Activated CD8-positive, alpha-beta memory T cell treated with anti-CD3 and anti-CD28 coated beads, Interleukin-2, amount 50 U/mL, for 48 hours (primary cell): ENCODE measurements around the gene HOXC13.

ENCODE experiments used
- DNase-seq: peaks from one replicate; pipeline ENCODE4 v3.0.0-alpha.2; 2020

Gene HOXC13

GRCh38 chr12:53955036-53955775 is 16.6 kb downstream of the HOXC13 start:
- DNase-seq = no peak

- DNase-seq = no peak
Measured at GRCh38 chr12:53955776-53956250, 17.2 kb downstream of the HOXC13 start.

GRCh38 chr12:53956251-53956887 is 17.7 kb downstream of the HOXC13 start:
- DNase-seq = no peak

GRCh38 chr12:53956914-53957536 is 18.4 kb downstream of the HOXC13 start:
- no peak for DNase-seq

GRCh38 chr12:53958128-53958527 is 19.5 kb downstream of the HOXC13 start:
- DNase-seq = no peak

GRCh38 chr12:53959314-53959713 is 20.7 kb downstream of the HOXC13 start:
- no peak for DNase-seq

- DNase-seq = no peak
Measured at GRCh38 chr12:53960187-53961024, 21.8 kb downstream of the HOXC13 start.

- no peak for DNase-seq
Measured at GRCh38 chr12:53961025-53961761, 22.6 kb downstream of the HOXC13 start.

GRCh38 chr12:53963005-53963404 is 24.4 kb downstream of the HOXC13 start:
- no peak for DNase-seq

- no peak for DNase-seq
Measured at GRCh38 chr12:53963434-53964314, 25.0 kb downstream of the HOXC13 start.

GRCh38 chr12:53964315-53964713 is 25.7 kb downstream of the HOXC13 start:
- no peak for DNase-seq

GRCh38 chr12:53965281-53966084 is 26.9 kb downstream of the HOXC13 start:
- DNase-seq = no peak

GRCh38 chr12:53966085-53966384 is 27.4 kb downstream of the HOXC13 start:
- no peak for DNase-seq

- no peak for DNase-seq
Measured at GRCh38 chr12:53966385-53967133, 27.9 kb downstream of the HOXC13 start.

GRCh38 chr12:53967421-53967925 is 28.8 kb downstream of the HOXC13 start:
- DNase-seq = no peak

- DNase-seq = no peak
Measured at GRCh38 chr12:53968214-53969127, 29.8 kb downstream of the HOXC13 start.

- DNase-seq = no peak
Measured at GRCh38 chr12:53969588-53970259, 31.1 kb downstream of the HOXC13 start.

GRCh38 chr12:53970451-53970850 is 31.8 kb downstream of the HOXC13 start:
- no peak for DNase-seq
